ENCODE results near the gene RAB37. TPM values are rescaled to one million over a fixed set of nuclear protein-coding genes. Genes with fewer than 3 reads are reported as not detected.

The RAB37 gene
- total RNA-seq, 1 donor from 2014 or later, result 2.5 TPM

GRCh38 chr17:74730491-74731346 lies 6.3 kb upstream of the RAB37 start:
- no peak for DNase-seq (ENCODE audit: low spot score)
- Mint-ChIP-seq H3K9me3 (ENCODE audit: unreplicated experiment) (no peaks in the 10 kb centered on the region), H3K36me3 (ENCODE audit: low read depth, unreplicated experiment) (no peaks in the 10 kb centered on the region), H3K4me3 (ENCODE audit: unreplicated experiment) (no peak overlapping the region), H3K27me3 (ENCODE audit: unreplicated experiment) (peaks cover 5% of the 10 kb centered on the region), H3K27ac (ENCODE audit: unreplicated experiment) (no peak overlapping the region), H3K4me1 (ENCODE audit: unreplicated experiment) (no peaks in the 10 kb centered on the region)
- no peak for TF ChIP-seq CTCF (IDR thresholded peaks at IDR 0.05; ENCODE audit: unreplicated experiment)

GRCh38 chr17:74731347-74731605 lies 5.8 kb upstream of the RAB37 start:
- no peak for DNase-seq (ENCODE audit: low spot score)
- Mint-ChIP-seq H3K36me3 (ENCODE audit: low read depth, unreplicated experiment) (no peaks in the 10 kb centered on the region), H3K9me3 (ENCODE audit: unreplicated experiment) (no peaks in the 10 kb centered on the region), H3K4me1 (ENCODE audit: unreplicated experiment) (no peaks in the 10 kb centered on the region), H3K4me3 (ENCODE audit: unreplicated experiment) (no peak overlapping the region), H3K27me3 (ENCODE audit: unreplicated experiment) (peaks cover 5% of the 10 kb centered on the region), H3K27ac (ENCODE audit: unreplicated experiment) (no peak overlapping the region)
- TF ChIP-seq CTCF (IDR thresholded peaks at IDR 0.05; ENCODE audit: unreplicated experiment), result no peak

DNA sequence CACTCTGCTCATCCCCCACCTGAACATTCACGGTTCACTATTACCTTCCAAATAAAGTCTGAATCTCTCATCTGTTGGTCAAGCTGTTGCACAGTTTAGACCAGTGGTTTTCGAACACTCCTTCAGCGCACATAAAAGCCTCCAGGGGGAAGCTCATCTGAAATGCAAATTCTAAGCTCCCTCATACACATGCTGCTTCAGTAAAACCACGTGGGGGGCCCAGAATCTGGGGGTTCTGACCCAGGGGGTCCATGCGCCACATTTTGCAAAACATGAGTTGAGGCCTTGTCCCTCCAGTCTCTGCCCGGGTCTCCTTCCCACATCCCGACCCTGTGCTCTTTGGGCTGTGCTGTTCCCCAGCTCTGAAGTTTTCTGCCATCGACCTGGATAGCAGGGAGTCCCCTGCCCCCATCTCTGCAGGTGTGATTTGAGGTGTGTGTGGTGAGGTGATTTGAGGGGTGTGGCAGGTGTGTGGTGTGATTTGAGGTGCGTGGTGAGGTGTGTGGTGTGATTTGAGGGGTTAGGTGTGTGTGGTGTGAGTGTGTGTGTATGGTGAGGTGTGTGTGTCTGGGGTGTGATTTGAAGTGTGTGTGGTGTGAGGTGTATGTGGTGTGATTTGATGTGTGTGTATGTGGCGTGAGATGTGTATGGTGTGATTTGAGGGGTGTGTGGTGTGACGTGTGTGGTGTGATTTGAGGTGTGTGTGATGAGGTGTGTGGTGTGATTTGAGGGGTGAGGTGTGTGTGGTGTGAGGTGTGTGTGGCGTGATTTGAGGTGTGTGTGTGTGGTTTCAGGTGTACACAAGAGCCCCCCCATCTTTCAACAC lies 4.8 kb upstream of the RAB37 start:
- peaks cover 3% of the 10 kb centered on the region for H3K4me1 Mint-ChIP-seq (ENCODE audit: unreplicated experiment)
- no peak for DNase-seq (ENCODE audit: low spot score)
- no peaks in the 10 kb centered on the region for H3K36me3 Mint-ChIP-seq (ENCODE audit: low read depth, unreplicated experiment)
- H3K27me3 Mint-ChIP-seq (ENCODE audit: unreplicated experiment), result peaks cover 7% of the 10 kb centered on the region
- no peak overlapping the region for H3K27ac Mint-ChIP-seq (ENCODE audit: unreplicated experiment)
- no peak overlapping the region for H3K4me3 Mint-ChIP-seq (ENCODE audit: unreplicated experiment)
- H3K9me3 Mint-ChIP-seq (ENCODE audit: unreplicated experiment), result no peaks in the 10 kb centered on the region
- no peak for TF ChIP-seq CTCF (IDR thresholded peaks at IDR 0.05; ENCODE audit: unreplicated experiment)

GRCh38 chr17:74733365-74734122 lies 3.5 kb upstream of the RAB37 start:
- TF ChIP-seq CTCF (IDR thresholded peaks at IDR 0.05; ENCODE audit: unreplicated experiment), result no peak
- H3K27ac Mint-ChIP-seq (ENCODE audit: unreplicated experiment), result no peak overlapping the region
- no peak overlapping the region for H3K4me3 Mint-ChIP-seq (ENCODE audit: unreplicated experiment)
- no peak for DNase-seq (ENCODE audit: low spot score)
- H3K27me3 Mint-ChIP-seq (ENCODE audit: unreplicated experiment), result peaks cover 7% of the 10 kb centered on the region
- no peaks in the 10 kb centered on the region for H3K36me3 Mint-ChIP-seq (ENCODE audit: low read depth, unreplicated experiment)
- peaks cover 5% of the 10 kb centered on the region for H3K4me1 Mint-ChIP-seq (ENCODE audit: unreplicated experiment)
- no peaks in the 10 kb centered on the region for H3K9me3 Mint-ChIP-seq (ENCODE audit: unreplicated experiment)
